Measurements from ENCODE around the gene MAGEC1. TPM values are rescaled to one million over a fixed set of nuclear protein-coding genes. Genes with fewer than 3 reads are reported as not detected.

Gene MAGEC1
- total and polyA plus RNA-seq, 7 donors: not detected

GRCh38 chrX:141928432-141928831 is 24.7 kb downstream of the MAGEC1 start:
- TF ChIP-seq POLR2AphosphoS5 (IDR thresholded peaks at IDR 0.05) (no peak), CTCF (IDR thresholded peaks at IDR 0.05) (no peak), POLR2A (IDR thresholded peaks at IDR 0.05) (no peak), EP300 (IDR thresholded peaks at IDR 0.05) (no peak)
- intact Hi-C loops (cut with DNase I): no loop called here
- no peak for DNase-seq
- no peaks in the 10 kb centered on the region for H3K36me3 ChIP-seq
- 73 to 74% methylated on average over 3 of the region's 3 CpGs for WGBS, 2 donors
- H3K4me1 ChIP-seq: no peaks in the 10 kb centered on the region
- no peaks in the 10 kb centered on the region for H3K27me3 ChIP-seq
- H3K9me3 ChIP-seq: no peaks in the 10 kb centered on the region
- no peak overlapping the region for H3K4me3 ChIP-seq
- no peak overlapping the region for H3K27ac ChIP-seq

GRCh38 chrX:141934059-141934641 is 30.5 kb downstream of the MAGEC1 start:
- WGBS, 2 donors: 48 to 76% methylated on average over 2 of the region's 2 CpGs
- H3K27ac ChIP-seq: no peak overlapping the region
- H3K4me1 ChIP-seq: no peaks in the 10 kb centered on the region
- no peak overlapping the region for H3K4me3 ChIP-seq
- TF ChIP-seq POLR2A (IDR thresholded peaks at IDR 0.05): no peak
- no peak for TF ChIP-seq POLR2AphosphoS5 (IDR thresholded peaks at IDR 0.05)
- TF ChIP-seq CTCF (IDR thresholded peaks at IDR 0.05): no peak
- no peak for TF ChIP-seq EP300 (IDR thresholded peaks at IDR 0.05)
- intact Hi-C loops (cut with DNase I): no loop called here
- no peaks in the 10 kb centered on the region for H3K36me3 ChIP-seq
- H3K27me3 ChIP-seq: no peaks in the 10 kb centered on the region
- no peak for DNase-seq
- H3K9me3 ChIP-seq: no peaks in the 10 kb centered on the region

GRCh38 chrX:141935645-141936044 is 32.0 kb downstream of the MAGEC1 start:
- DNase-seq: no peak
- H3K4me3 ChIP-seq: no peak overlapping the region
- no peaks in the 10 kb centered on the region for H3K36me3 ChIP-seq
- intact Hi-C loops (cut with DNase I): no loop called here
- H3K9me3 ChIP-seq: no peaks in the 10 kb centered on the region
- TF ChIP-seq EP300 (IDR thresholded peaks at IDR 0.05) (no peak), POLR2AphosphoS5 (IDR thresholded peaks at IDR 0.05) (no peak), POLR2A (IDR thresholded peaks at IDR 0.05) (no peak)
- H3K27me3 ChIP-seq: no peaks in the 10 kb centered on the region
- 38 to 74% methylated on average over 2 of the region's 2 CpGs for WGBS, 2 donors
- no peak overlapping the region for H3K27ac ChIP-seq
- no peaks in the 10 kb centered on the region for H3K4me1 ChIP-seq

GRCh38 chrX:141936080-141936479 is 32.4 kb downstream of the MAGEC1 start:
- Histone ChIP-seq H3K4me1 (no peaks in the 10 kb centered on the region), H3K27ac (no peak overlapping the region), H3K36me3 (no peaks in the 10 kb centered on the region), H3K9me3 (no peaks in the 10 kb centered on the region), H3K4me3 (no peak overlapping the region), H3K27me3 (no peaks in the 10 kb centered on the region)
- TF ChIP-seq EP300 (IDR thresholded peaks at IDR 0.05) (no peak), CTCF (IDR thresholded peaks at IDR 0.05) (no peak), POLR2A (IDR thresholded peaks at IDR 0.05) (no peak), POLR2AphosphoS5 (IDR thresholded peaks at IDR 0.05) (no peak)
- intact Hi-C loops (cut with DNase I): no loop called here
- no peak for DNase-seq
- WGBS, 2 donors: 57 to 88% methylated on average over 1 of the region's 1 CpG

GRCh38 chrX:141941234-141941633 is 37.5 kb downstream of the MAGEC1 start:
- intact Hi-C loops (cut with DNase I): no loop called here
- 89 to 93% methylated on average over 2 of the region's 2 CpGs for WGBS, 2 donors
- Histone ChIP-seq H3K9me3 (no peaks in the 10 kb centered on the region), H3K27ac (no peak overlapping the region), H3K4me3 (no peak overlapping the region), H3K36me3 (no peaks in the 10 kb centered on the region), H3K4me1 (no peaks in the 10 kb centered on the region), H3K27me3 (no peaks in the 10 kb centered on the region)
- no peak for DNase-seq
- TF ChIP-seq CTCF (IDR thresholded peaks at IDR 0.05) (no peak), POLR2A (IDR thresholded peaks at IDR 0.05) (no peak), EP300 (IDR thresholded peaks at IDR 0.05) (no peak), POLR2AphosphoS5 (IDR thresholded peaks at IDR 0.05) (no peak)

Measured in sigmoid colon (tissue), 7 donors.